ENCODE measurements around the gene LDLRAD4. TPM values are rescaled to one million over a fixed set of nuclear protein-coding genes. Genes with fewer than 3 reads are reported as not detected.

LDLRAD4 gene
- total and polyA plus RNA-seq, 2 experiments from 2014 or later = 0.73 to 1.9 TPM

DNA sequence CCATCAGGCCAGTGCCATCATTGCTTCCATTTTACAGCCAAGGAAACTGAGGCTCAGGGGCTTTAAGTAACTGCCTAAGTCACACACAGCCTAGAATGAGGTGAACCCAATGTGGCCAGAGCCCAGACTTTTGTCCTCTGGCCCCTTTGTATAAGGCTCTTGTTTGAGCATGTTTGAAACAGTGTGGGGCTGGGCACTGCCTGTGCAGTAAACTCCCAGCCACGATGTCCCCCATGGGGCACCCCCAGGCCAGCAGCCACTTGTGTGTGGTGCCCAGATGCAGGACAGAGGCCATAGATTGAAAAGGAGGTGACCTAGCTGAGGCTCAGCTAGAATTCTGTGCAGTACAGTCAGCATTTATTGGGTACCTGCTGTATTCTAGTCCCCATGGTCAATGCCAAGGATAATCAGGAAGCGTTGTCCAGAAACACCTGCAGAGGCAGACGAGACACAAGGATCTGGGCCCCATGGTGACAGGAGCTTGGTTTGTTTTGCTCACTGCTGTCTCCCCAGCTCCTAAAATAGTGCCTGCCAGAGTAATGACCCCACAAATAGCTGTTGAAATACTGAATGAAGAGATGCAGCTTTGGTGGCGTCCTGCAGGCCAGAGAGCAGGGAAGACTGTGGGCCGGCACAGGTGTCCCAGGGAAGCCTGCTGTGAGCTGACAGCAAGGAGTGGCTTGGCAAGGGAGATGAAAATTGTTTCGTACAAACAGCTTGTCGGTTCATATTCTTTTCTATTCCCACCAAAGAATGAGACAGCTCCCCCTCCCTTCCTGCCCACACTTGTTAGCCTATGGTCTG is 160.7 kb downstream of the LDLRAD4 start (continued):
- TF ChIP-seq, protein P1, sequence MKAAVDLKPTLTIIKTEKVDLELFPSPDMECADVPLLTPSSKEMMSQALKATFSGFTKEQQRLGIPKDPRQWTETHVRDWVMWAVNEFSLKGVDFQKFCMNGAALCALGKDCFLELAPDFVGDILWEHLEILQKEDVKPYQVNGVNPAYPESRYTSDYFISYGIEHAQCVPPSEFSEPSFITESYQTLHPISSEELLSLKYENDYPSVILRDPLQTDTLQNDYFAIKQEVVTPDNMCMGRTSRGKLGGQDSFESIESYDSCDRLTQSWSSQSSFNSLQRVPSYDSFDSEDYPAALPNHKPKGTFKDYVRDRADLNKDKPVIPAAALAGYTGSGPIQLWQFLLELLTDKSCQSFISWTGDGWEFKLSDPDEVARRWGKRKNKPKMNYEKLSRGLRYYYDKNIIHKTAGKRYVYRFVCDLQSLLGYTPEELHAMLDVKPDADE (IDR thresholded peaks at IDR 0.05) = no peak
- no peak for TF ChIP-seq EZH2 (IDR thresholded peaks at IDR 0.05; ENCODE audit: low read depth, unreplicated experiment)
- TF ChIP-seq JUNB (IDR thresholded peaks at IDR 0.05; ENCODE audit: unreplicated experiment) = no peak
- TF ChIP-seq EZH2phosphoT487 (IDR thresholded peaks at IDR 0.05; ENCODE audit: unreplicated experiment) = no peak
- no peak for TF ChIP-seq ZNF114 (CRISPR knock-in tag; IDR thresholded peaks at IDR 0.05)
- TF ChIP-seq, protein P2, sequence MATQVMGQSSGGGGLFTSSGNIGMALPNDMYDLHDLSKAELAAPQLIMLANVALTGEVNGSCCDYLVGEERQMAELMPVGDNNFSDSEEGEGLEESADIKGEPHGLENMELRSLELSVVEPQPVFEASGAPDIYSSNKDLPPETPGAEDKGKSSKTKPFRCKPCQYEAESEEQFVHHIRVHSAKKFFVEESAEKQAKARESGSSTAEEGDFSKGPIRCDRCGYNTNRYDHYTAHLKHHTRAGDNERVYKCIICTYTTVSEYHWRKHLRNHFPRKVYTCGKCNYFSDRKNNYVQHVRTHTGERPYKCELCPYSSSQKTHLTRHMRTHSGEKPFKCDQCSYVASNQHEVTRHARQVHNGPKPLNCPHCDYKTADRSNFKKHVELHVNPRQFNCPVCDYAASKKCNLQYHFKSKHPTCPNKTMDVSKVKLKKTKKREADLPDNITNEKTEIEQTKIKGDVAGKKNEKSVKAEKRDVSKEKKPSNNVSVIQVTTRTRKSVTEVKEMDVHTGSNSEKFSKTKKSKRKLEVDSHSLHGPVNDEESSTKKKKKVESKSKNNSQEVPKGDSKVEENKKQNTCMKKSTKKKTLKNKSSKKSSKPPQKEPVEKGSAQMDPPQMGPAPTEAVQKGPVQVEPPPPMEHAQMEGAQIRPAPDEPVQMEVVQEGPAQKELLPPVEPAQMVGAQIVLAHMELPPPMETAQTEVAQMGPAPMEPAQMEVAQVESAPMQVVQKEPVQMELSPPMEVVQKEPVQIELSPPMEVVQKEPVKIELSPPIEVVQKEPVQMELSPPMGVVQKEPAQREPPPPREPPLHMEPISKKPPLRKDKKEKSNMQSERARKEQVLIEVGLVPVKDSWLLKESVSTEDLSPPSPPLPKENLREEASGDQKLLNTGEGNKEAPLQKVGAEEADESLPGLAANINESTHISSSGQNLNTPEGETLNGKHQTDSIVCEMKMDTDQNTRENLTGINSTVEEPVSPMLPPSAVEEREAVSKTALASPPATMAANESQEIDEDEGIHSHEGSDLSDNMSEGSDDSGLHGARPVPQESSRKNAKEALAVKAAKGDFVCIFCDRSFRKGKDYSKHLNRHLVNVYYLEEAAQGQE (IDR thresholded peaks at IDR 0.05; ENCODE audit: unreplicated experiment) = no peak

DNA sequence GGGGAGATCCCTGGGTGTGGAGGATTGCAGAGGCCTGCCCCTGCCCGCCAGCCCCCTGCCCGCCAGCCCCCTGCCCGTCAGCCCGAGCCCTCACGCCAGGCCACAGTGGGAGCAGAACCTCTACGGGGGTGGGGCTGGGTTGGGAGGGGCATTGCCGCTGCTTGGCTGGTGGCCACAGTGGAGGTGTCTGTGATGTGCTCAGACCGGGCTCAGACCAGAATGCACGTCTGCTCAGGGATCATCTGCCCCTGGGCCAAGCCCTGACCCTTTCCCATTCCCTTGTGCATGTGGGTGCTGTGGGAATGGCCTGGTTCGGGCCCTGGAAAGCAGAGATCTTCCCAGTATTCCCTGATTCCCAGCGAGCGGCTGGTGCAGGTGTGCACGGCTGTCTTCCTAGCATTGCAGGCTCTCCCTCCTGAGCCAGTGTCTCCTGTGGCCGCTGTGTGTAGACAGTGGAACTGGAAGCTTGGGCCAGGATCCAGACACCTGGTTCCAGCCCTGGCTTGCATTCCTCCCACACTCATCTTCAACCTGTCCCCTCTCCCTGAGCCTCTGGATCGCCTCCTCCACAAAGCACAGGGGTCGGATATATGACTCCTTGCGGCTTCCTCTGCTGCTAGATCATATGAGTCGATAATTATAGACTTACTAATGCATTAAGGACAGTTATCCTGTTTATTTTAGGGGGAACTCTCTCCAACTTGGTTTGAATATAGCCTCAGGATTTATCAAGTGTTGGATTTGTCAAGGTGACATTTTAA is 161.6 kb downstream of the LDLRAD4 start:
- H3K27ac Mint-ChIP-seq = peak overlapping the region; percentile 49; the same call in 1 of the 2 replicates
- H3K27ac ChIP-seq (ENCODE audit: low read depth) = no peak overlapping the region
- TF ChIP-seq, protein P1 (IDR thresholded peaks at IDR 0.05) = no peak
- TF ChIP-seq ZNF331 (CRISPR knock-in tag; IDR thresholded peaks at IDR 0.05; ENCODE audit: low read depth) = no peak
- TF ChIP-seq EZH2phosphoT487 (IDR thresholded peaks at IDR 0.05; ENCODE audit: unreplicated experiment) = no peak
- no peak for TF ChIP-seq EZH2 (IDR thresholded peaks at IDR 0.05; ENCODE audit: low read depth, unreplicated experiment)
- TF ChIP-seq NANOG (IDR thresholded peaks at IDR 0.05; ENCODE audit: borderline replicate concordance) = no peak
- TF ChIP-seq CREB1 (CRISPR knock-in tag; IDR thresholded peaks at IDR 0.05; ENCODE audit: low read depth) = no peak
- TF ChIP-seq, protein P3, sequence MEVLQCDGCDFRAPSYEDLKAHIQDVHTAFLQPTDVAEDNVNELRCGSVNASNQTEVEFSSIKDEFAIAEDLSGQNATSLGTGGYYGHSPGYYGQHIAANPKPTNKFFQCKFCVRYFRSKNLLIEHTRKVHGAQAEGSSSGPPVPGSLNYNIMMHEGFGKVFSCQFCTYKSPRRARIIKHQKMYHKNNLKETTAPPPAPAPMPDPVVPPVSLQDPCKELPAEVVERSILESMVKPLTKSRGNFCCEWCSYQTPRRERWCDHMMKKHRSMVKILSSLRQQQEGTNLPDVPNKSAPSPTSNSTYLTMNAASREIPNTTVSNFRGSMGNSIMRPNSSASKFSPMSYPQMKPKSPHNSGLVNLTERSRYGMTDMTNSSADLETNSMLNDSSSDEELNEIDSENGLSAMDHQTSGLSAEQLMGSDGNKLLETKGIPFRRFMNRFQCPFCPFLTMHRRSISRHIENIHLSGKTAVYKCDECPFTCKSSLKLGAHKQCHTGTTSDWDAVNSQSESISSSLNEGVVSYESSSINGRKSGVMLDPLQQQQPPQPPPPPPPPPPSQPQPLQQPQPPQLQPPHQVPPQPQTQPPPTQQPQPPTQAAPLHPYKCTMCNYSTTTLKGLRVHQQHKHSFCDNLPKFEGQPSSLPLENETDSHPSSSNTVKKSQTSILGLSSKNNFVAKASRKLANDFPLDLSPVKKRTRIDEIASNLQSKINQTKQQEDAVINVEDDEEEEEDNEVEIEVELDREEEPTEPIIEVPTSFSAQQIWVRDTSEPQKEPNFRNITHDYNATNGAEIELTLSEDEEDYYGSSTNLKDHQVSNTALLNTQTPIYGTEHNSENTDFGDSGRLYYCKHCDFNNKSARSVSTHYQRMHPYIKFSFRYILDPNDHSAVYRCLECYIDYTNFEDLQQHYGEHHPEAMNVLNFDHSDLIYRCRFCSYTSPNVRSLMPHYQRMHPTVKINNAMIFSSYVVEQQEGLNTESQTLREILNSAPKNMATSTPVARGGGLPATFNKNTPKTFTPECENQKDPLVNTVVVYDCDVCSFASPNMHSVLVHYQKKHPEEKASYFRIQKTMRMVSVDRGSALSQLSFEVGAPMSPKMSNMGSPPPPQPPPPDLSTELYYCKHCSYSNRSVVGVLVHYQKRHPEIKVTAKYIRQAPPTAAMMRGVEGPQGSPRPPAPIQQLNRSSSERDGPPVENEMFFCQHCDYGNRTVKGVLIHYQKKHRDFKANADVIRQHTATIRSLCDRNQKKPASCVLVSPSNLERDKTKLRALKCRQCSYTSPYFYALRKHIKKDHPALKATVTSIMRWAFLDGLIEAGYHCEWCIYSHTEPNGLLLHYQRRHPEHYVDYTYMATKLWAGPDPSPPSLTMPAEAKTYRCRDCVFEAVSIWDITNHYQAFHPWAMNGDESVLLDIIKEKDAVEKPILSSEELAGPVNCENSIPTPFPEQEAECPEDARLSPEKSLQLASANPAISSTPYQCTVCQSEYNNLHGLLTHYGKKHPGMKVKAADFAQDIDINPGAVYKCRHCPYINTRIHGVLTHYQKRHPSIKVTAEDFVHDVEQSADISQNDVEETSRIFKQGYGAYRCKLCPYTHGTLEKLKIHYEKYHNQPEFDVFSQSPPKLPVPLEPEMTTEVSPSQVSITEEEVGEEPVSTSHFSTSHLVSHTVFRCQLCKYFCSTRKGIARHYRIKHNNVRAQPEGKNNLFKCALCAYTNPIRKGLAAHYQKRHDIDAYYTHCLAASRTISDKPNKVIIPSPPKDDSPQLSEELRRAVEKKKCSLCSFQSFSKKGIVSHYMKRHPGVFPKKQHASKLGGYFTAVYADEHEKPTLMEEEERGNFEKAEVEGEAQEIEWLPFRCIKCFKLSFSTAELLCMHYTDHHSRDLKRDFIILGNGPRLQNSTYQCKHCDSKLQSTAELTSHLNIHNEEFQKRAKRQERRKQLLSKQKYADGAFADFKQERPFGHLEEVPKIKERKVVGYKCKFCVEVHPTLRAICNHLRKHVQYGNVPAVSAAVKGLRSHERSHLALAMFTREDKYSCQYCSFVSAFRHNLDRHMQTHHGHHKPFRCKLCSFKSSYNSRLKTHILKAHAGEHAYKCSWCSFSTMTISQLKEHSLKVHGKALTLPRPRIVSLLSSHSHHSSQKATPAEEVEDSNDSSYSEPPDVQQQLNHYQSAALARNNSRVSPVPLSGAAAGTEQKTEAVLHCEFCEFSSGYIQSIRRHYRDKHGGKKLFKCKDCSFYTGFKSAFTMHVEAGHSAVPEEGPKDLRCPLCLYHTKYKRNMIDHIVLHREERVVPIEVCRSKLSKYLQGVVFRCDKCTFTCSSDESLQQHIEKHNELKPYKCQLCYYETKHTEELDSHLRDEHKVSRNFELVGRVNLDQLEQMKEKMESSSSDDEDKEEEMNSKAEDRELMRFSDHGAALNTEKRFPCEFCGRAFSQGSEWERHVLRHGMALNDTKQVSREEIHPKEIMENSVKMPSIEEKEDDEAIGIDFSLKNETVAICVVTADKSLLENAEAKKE (CRISPR knock-in tag; IDR thresholded peaks at IDR 0.05) = no peak

More for the DNA sequence above, 161.6 kb downstream of the LDLRAD4 start:
- no peak for DNase-seq (ENCODE audit: low spot score)
- Histone ChIP-seq H3K9me2 (ENCODE audit: insufficient read depth) (no peaks in the 10 kb centered on the region), H3K79me2 (replicated peaks; ENCODE audit: insufficient read depth) (no peaks in the 10 kb centered on the region), H3K4me3 (no peak overlapping the region), H3K27me3 (ENCODE audit: insufficient read depth) (no peaks in the 10 kb centered on the region), H2AFZ (no peak overlapping the region), H4K20me1 (replicated peaks; ENCODE audit: insufficient read depth) (no peaks in the 10 kb centered on the region), H3K4me1 (ENCODE audit: insufficient read depth) (no peaks in the 10 kb centered on the region), H3K36me3 (ENCODE audit: insufficient read depth) (no peaks in the 10 kb centered on the region), H3F3A (replicated peaks; ENCODE audit: low read depth) (no peaks in the 10 kb centered on the region), H3K4me2 (no peak overlapping the region)
- Mint-ChIP-seq H3K27me3 (ENCODE audit: insufficient read depth, low read depth, poor library complexity) (peaks cover 4% of the 10 kb centered on the region), H3K36me3 (ENCODE audit: low read depth) (no peaks in the 10 kb centered on the region), H3K9me3 (no peaks in the 10 kb centered on the region), H3K4me1 (peaks cover 6% of the 10 kb centered on the region; the same call in 1 of the 3 replicates), H3K4me3 (no peak overlapping the region)
- ATAC-seq = no peak

Data from GM23338 (cell line).